Measurements from ENCODE around the gene LMNTD2.

DNA sequence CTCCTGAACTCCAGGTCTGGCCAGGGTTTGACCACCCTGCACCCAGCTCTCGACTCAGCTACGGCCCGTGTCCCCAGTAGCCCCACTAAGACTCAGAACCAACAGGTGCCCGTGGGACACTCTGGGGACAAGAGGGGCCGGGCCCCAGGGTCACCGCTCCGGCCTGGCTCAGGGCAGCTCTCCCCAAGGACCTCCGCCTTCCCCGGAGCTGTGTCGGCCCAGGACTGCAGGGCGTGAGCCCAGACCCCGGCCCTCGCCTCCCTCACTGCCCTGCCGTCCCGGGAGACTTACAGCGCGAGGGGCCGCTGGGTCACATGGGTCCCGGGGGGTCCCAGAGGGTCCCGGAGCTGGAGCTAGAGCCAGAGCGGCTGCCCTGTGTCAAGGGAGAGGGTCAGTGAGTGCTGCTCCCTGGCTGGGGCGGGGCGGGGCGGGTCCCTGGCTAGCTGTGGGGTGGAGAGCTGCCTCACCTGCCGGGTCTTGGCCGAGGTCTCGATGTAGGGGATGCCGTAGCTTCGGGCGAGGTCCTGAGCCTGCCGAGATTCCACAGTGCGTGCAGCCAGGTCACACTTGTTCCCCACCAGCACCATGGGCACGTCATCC, 27.5 kb downstream of the LMNTD2 start:
- TF ChIP-seq, protein P1, sequence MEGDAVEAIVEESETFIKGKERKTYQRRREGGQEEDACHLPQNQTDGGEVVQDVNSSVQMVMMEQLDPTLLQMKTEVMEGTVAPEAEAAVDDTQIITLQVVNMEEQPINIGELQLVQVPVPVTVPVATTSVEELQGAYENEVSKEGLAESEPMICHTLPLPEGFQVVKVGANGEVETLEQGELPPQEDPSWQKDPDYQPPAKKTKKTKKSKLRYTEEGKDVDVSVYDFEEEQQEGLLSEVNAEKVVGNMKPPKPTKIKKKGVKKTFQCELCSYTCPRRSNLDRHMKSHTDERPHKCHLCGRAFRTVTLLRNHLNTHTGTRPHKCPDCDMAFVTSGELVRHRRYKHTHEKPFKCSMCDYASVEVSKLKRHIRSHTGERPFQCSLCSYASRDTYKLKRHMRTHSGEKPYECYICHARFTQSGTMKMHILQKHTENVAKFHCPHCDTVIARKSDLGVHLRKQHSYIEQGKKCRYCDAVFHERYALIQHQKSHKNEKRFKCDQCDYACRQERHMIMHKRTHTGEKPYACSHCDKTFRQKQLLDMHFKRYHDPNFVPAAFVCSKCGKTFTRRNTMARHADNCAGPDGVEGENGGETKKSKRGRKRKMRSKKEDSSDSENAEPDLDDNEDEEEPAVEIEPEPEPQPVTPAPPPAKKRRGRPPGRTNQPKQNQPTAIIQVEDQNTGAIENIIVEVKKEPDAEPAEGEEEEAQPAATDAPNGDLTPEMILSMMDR (IDR thresholded peaks at IDR 0.05): no peak
- TF ChIP-seq ESRRA (CRISPR knock-in tag; IDR thresholded peaks at IDR 0.05; ENCODE audit: borderline replicate concordance) (no peak), NR2C2 (CRISPR knock-in tag; IDR thresholded peaks at IDR 0.05) (no peak), JUN (CRISPR knock-in tag; IDR thresholded peaks at IDR 0.05) (no peak), ZNF121 (CRISPR knock-in tag; IDR thresholded peaks at IDR 0.05) (no peak)
- TF ChIP-seq, protein P2, sequence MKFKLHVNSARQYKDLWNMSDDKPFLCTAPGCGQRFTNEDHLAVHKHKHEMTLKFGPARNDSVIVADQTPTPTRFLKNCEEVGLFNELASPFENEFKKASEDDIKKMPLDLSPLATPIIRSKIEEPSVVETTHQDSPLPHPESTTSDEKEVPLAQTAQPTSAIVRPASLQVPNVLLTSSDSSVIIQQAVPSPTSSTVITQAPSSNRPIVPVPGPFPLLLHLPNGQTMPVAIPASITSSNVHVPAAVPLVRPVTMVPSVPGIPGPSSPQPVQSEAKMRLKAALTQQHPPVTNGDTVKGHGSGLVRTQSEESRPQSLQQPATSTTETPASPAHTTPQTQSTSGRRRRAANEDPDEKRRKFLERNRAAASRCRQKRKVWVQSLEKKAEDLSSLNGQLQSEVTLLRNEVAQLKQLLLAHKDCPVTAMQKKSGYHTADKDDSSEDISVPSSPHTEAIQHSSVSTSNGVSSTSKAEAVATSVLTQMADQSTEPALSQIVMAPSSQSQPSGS (CRISPR knock-in tag; IDR thresholded peaks at IDR 0.05; ENCODE audit: borderline replicate concordance, low read depth): no peak
- TF ChIP-seq, protein P3, sequence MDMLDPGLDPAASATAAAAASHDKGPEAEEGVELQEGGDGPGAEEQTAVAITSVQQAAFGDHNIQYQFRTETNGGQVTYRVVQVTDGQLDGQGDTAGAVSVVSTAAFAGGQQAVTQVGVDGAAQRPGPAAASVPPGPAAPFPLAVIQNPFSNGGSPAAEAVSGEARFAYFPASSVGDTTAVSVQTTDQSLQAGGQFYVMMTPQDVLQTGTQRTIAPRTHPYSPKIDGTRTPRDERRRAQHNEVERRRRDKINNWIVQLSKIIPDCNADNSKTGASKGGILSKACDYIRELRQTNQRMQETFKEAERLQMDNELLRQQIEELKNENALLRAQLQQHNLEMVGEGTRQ (CRISPR knock-in tag; IDR thresholded peaks at IDR 0.05): no peak
- TF ChIP-seq, protein P4, sequence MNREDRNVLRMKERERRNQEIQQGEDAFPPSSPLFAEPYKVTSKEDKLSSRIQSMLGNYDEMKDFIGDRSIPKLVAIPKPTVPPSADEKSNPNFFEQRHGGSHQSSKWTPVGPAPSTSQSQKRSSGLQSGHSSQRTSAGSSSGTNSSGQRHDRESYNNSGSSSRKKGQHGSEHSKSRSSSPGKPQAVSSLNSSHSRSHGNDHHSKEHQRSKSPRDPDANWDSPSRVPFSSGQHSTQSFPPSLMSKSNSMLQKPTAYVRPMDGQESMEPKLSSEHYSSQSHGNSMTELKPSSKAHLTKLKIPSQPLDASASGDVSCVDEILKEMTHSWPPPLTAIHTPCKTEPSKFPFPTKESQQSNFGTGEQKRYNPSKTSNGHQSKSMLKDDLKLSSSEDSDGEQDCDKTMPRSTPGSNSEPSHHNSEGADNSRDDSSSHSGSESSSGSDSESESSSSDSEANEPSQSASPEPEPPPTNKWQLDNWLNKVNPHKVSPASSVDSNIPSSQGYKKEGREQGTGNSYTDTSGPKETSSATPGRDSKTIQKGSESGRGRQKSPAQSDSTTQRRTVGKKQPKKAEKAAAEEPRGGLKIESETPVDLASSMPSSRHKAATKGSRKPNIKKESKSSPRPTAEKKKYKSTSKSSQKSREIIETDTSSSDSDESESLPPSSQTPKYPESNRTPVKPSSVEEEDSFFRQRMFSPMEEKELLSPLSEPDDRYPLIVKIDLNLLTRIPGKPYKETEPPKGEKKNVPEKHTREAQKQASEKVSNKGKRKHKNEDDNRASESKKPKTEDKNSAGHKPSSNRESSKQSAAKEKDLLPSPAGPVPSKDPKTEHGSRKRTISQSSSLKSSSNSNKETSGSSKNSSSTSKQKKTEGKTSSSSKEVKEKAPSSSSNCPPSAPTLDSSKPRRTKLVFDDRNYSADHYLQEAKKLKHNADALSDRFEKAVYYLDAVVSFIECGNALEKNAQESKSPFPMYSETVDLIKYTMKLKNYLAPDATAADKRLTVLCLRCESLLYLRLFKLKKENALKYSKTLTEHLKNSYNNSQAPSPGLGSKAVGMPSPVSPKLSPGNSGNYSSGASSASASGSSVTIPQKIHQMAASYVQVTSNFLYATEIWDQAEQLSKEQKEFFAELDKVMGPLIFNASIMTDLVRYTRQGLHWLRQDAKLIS (CRISPR knock-in tag; IDR thresholded peaks at IDR 0.05; ENCODE audit: borderline replicate concordance): no peak
- TF ChIP-seq, protein P5, sequence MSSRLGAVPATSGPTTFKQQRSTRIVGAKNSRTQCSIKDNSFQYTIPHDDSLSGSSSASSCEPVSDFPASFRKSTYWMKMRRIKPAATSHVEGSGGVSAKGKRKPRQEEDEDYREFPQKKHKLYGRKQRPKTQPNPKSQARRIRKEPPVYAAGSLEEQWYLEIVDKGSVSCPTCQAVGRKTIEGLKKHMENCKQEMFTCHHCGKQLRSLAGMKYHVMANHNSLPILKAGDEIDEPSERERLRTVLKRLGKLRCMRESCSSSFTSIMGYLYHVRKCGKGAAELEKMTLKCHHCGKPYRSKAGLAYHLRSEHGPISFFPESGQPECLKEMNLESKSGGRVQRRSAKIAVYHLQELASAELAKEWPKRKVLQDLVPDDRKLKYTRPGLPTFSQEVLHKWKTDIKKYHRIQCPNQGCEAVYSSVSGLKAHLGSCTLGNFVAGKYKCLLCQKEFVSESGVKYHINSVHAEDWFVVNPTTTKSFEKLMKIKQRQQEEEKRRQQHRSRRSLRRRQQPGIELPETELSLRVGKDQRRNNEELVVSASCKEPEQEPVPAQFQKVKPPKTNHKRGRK (CRISPR knock-in tag; IDR thresholded peaks at IDR 0.05; ENCODE audit: borderline replicate concordance): no peak

Data from WTC11 (cell line).